ENCODE data around the gene PICK1. TPM values are rescaled to one million over a fixed set of nuclear protein-coding genes. Genes with fewer than 3 reads are reported as not detected.
"Not testable (repeated sequence)": the region's sequence is repeated elsewhere in the genome, so short reads cannot be mapped to it uniquely, and the experiment has no call there.

The PICK1 gene
- total RNA-seq, 1 donor from 2014 or later, result 24.9 TPM

DNA sequence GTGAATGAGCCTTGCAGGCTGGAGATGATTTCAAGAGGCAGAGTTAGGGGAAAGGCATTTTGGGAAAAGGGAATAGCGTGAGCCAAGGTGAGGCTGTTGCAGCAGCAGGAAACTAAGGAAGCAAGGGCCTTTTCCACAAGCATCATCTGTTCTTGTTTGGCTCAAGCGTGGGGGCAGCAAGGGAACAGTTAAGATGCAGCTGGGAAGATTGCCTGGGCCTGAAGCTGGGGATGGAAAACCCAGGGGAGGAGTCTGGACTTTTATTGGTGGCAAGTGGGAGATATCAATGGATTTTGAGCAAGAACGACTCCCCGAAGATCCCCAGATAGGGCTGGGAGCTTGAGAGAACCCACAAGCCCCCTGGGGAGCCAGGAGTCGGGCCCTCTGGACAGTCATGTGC, 27.3 kb upstream of the PICK1 start:
- DNase-seq (ENCODE audit: low spot score in 2 of 2), result no peak
- no peak for FAIRE-seq

DNA sequence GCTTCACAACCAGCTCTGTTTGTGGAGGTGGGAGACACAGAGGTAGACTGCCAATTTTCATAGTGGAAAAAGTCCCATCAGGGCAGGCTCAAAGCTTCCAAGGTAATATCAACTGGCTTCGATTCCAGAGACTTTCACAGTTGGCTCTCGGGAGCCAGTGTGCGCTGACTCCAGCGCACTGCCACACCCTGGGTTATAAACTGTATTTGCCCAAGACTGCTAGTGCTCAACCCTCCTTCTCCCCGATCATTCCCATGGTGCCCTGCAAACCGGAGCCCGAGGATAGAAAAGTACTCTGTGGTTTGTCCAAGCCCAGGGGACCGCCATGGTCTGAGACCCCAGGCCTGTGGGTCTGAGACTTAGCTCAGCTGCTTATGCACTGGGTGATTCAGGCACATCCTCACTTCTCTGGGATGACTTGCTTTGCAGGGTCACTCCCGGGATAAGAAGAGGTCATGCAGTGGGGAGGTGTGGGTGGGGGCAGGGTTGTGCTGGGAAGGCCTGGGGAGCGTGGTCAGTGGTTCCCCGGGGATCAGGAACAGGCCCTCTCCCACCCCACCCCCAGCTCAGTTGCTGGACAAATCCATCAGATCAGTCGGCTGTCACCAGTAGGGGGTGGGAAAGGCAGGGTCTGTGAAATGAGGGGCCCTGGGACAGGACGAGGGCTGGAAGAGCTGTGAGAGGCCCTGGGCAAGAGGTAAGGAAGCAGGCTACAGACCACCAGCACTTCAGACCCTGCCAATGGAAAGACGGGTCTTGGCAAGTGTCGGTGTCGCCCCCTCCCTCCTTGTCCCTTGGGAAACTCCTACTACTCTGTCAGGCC, 26.7 kb upstream of the PICK1 start:
- FAIRE-seq, result no peak
- DNase-seq (ENCODE audit: low spot score in 2 of 2), result no peak

GRCh38 chr22:38031491-38031890, 25.7 kb upstream of the PICK1 start:
- no peak for FAIRE-seq
- no peak for DNase-seq (ENCODE audit: low spot score in 2 of 2)

DNA sequence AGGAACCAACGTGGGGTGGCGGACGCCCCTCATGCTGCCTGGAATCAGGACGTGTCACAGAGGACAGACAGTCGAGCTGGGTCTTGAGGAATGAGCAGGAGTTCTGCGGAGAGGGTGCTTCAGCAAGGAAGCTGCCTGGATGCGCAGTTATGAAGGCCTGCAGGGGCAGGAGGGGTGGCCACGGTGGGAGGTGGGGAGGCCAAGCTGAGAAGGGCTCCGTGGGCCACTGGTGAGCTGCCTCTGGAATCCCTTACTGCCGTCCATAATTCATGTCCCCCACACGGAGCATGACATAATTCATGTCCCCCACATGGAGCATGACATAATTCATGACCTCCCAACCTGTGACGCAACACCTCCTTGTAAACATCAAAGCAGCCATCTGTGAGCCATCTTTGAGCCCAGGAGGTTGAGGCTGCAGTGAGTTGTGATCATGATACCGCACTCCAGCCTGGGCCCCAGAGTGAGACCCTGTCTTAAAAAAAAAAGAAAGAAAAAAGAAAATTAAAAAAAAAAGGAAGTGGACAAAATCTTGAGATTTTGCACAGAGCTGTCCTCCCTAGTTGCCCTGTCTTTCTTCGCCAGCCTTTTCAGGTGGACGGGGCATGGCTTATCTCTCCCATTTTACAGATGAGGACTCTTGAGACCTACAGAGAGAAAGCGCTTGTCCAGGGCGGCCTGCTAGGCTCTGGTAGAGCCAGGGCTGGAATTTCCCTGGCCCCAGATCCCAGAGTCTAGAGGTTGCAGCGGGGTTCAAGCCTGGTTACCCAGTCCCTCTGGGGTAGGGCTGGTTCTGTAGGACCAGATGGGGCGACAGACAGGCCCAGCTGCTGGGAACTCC, 24.3 kb upstream of the PICK1 start:
- FAIRE-seq, result no peak
- no peak for DNase-seq (ENCODE audit: low spot score in 2 of 2)

DNA sequence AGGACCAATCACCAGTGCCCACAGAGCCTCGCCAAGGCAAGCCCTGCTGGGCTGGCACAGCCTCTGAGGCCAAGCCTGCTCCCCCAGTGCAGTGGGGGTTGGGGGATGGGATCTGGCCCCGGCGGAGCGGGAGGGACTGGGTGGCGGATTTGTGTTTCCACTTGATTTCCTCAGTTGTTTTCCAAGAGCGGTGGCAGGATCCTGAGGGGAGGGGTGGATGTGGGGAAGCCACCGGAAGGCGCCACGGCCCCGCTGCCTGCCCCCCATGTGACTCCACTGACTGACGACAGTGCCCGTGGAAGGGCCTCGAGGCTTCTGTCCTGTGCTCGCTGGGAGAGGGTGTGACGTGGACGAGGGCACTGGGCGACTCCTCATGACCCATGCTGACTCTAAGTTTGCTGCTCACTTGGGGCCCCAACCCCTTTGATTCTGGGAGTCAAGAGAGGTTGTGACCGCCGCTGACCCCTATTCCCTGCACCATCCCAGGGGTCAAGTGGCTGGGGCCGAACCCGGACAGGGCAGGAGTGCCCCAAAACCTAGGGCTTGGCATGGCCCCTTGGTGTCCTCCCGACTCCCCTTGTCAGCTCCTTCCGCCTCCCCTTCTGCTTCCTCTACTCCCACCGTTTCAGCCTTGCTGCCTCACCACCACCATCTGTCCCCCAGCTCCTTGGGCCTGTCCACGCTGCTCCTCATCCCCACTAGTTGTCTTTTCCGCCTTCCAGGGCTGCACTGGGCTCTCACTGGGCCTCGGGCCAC, 23.5 kb upstream of the PICK1 start:
- peak in 1 of 2 donors; percentile 64 for DNase-seq (ENCODE audit: low spot score in 2 of 2)
- no peak for FAIRE-seq

DNA sequence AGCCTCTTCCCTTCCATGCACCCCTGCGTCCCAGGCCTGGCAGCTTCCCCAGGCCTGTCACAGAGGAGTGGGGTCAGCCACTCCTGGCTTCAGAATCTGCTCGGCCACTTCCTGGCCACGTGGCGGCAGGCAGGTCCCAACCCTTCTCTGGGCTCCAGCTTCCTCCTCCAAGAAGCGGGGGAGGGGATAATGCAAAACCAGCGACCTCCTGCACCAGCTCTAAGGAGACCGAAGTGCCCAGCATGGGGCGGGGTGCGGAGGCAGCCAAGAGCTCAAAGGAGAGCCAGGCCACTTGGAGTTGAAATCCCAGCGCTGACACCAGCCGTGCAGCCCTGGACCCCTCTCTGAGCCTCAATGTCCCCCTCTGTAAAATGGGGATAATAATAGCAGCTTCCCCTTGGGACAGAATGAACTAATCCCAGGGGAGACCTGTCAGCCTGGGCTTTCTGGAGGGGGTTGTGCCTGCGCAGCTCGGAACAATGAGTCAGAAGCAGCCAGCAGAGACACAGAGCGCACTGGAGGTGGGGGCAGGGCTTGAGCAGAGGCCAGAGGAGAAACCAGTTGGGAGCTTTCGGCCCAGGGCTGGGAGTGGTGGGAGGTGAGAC, 22.8 kb upstream of the PICK1 start:
- FAIRE-seq (no peak), DNase-seq (ENCODE audit: low spot score in 2 of 2) (peak; percentile 69 to 79)

DNA sequence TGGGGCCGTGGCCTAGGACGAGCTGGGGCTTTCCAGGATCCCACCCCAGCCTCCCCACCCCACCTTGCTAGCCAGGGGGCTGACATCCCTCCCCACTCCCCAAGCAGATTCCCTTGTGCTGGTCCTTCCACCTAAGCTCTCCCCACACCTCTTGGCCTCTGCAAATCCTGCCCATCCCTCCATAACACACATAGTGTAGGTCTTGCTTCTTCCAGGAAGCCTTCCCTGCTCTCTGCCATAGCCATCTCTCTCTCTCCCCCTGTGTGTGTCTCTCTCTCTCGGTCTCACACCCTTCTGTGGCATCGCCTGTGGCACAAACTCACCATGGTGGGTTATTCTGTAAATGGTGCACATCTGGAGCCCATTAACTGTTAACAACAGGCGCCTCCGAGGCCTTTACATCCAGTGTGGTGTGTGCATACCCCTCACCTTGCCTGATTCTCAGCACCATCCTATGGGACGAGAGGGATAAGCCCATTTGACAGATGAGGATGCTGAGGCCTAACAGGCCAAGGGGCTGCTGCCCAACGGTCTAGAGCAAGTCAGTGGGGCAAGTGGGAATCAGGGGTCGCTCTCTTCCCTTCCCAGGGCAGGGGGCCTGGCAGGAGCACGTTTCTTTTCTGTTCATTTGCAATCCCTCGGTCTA, 22.2 kb upstream of the PICK1 start:
- FAIRE-seq (no peak), DNase-seq (ENCODE audit: low spot score in 2 of 2) (no peak)

- no peak for DNase-seq (ENCODE audit: low spot score in 2 of 2)
- no peak for FAIRE-seq
Measured at GRCh38 chr22:38035530-38035885, 21.7 kb upstream of the PICK1 start.

- no peak for FAIRE-seq
- DNase-seq (ENCODE audit: low spot score in 2 of 2), result no peak
Measured at GRCh38 chr22:38036392-38037062, 20.7 kb upstream of the PICK1 start.

- not testable (repeated sequence) for FAIRE-seq; DNase-seq (ENCODE audit: low spot score in 2 of 2)
Measured at GRCh38 chr22:38037367-38038150, 19.6 kb upstream of the PICK1 start.

- DNase-seq (ENCODE audit: low spot score in 2 of 2), result peak in 1 of 2 donors; percentile 83
- no peak for FAIRE-seq
Measured at GRCh38 chr22:38038426-38038825, 18.8 kb upstream of the PICK1 start.

- FAIRE-seq, result no peak
- no peak for DNase-seq (ENCODE audit: low spot score in 2 of 2)
Measured at GRCh38 chr22:38038890-38039812, 18.1 kb upstream of the PICK1 start.

DNA sequence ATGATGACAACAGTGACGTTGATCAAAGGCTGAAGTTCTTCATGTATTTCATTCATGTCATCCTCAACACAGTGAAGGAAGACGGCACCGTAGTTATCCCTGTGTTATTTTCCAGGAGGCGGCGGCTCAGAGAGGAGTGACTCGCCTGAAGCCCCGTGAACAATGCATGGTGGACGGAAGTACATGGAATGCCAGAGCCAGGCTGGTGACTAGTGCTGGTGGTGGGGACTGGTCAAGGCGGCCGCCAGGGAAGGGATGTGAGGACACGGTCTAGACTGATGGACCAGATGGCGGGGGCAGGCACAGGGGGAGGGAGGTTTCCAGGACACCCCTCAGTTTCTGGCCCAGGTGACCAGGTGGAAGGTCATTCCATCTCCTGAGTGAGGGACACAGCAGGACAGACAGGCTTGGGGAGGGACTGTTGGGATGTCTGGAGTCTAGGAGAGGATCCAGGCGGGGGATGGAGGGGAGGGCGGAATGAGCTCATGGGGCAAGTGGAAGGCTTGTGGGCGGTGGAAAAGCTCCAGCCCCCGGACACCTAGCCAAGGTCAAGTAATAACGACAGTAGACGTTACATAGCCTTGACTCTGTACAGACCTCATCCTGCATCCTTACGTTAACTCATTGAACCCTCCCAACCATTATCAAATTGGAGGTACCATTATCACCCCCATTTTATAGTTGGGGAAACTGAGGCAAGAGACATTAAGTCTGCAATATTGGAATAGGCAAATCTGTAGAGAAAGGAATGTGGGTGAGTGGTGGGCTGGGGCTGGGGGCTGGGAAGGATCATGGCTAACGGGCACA, 16.0 kb upstream of the PICK1 start:
- FAIRE-seq (no peak), DNase-seq (ENCODE audit: low spot score in 2 of 2) (no peak)

DNA sequence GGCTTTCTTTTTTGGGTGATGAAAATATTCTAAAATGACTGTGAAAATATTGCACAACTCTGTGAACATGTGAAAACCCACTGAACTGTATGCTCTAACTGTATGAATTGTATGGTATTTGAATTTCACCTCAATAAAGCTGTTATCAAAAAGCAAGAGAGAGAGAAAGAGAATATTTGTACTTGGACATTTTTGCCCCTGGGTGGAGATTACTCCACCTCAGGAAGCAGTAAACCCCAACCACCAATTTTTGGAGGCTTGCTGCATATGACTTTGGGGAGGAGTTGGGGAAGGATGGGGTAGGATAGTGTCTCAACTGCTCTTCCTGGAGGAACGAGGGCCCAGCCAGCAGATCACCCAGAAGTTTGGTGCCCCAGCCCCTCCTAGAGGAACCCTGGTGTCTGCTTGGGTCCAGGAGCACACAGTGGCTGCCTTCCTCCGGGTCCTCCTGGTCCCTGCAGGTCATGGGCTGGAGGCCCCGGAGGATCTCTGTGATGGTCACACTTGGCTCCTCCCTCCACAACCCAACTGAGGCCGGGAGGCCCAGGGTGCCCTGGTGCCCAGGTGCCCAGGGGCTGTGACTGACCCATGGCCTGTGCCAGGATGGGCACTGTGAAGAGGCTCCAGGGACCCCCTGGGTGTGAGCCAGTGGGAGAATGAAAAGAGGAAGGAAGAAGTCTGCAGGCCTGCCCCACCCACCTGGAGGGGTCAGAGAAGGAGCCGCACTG, 15.3 kb upstream of the PICK1 start:
- no peak for DNase-seq (ENCODE audit: low spot score in 2 of 2)

GRCh38 chr22:38042488-38042790, 14.8 kb upstream of the PICK1 start:
- no peak for FAIRE-seq

More for the DNA sequence above, 15.3 kb upstream of the PICK1 start:
- no peak for FAIRE-seq

More at GRCh38 chr22:38042488-38042790, 14.8 kb upstream of the PICK1 start:
- no peak for DNase-seq (ENCODE audit: low spot score in 2 of 2)

Measured in frontal cortex (tissue), 4 donors.